GM20000 (cell line): ENCODE measurements around the gene HAPLN3.

Experiments used
- DNase-seq: peaks from one replicate; pipeline ENCODE4 v3.0.0; 2012; ENCODE audit warnings: low spot score
- CTCF ChIP-seq: IDR thresholded peaks from 2 replicates; pipeline ENCODE4 v1.5.1; 2012; ENCODE audit warnings: mild to moderate bottlenecking, control low read depth; ENCODE audit errors: extremely low read depth, missing control alignments

Gene HAPLN3

GRCh38 chr15:88866295-88866881 lies 29.0 kb downstream of the HAPLN3 start:
- no peak for DNase-seq
- no peak for TF ChIP-seq CTCF

DNA sequence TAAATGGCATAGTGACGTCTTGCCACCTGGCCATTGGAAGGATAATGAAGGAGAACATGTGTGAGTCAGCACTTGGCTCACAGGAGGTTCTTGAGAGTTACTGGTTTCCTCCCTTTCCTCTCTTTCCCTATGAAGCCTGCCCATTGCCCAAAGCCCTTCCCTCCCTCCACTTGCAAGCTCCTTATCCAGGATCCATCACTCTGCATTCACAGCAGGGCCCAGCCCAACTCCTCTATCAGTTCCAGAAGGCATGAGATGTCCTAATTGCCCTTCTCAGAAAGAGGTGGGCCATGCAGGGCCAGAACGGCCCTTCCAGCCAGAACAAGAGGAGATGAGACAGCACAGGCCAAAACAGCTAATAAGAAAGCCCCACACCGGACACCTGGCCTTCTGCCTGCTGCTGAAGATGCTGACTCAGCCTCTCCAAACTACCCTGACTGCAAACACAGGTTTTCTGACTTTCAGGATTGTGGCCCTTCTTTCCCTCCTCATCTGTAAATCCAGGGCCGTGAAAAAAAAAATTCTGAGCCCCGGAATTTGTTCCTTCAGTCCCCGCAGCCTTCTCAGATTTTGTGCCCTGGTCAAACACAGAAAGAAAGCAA lies 29.7 kb downstream of the HAPLN3 start:
- DNase-seq = no peak
- no peak for TF ChIP-seq CTCF

GRCh38 chr15:88864861-88865497 lies 30.4 kb downstream of the HAPLN3 start:
- DNase-seq = no peak

GRCh38 chr15:88863412-88863811 lies 31.9 kb downstream of the HAPLN3 start:
- TF ChIP-seq CTCF = no peak

More at GRCh38 chr15:88864861-88865497, 30.4 kb downstream of the HAPLN3 start:
- TF ChIP-seq CTCF = no peak

DNA sequence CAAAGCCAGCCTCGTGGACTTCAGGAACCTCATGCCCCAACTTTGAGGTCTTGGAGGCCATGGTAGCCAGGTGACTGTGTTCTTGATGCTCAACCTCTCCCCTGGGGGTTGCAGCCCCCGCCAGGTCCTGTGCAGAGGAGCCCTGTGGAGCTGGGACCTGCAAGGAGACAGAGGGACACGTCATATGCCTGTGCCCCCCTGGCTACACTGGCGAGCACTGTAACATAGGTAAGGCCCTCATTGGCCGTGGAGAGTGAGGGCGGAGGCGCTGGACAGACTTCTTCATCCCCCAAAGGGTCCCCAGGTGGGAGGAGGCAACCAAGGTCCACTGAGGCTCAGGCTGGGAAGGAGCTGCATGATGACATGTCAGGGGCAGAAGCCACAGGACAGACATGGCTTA lies 35.1 kb downstream of the HAPLN3 start:
- no peak for DNase-seq
- TF ChIP-seq CTCF = no peak

More at GRCh38 chr15:88863412-88863811, 31.9 kb downstream of the HAPLN3 start:
- no peak for DNase-seq

DNA sequence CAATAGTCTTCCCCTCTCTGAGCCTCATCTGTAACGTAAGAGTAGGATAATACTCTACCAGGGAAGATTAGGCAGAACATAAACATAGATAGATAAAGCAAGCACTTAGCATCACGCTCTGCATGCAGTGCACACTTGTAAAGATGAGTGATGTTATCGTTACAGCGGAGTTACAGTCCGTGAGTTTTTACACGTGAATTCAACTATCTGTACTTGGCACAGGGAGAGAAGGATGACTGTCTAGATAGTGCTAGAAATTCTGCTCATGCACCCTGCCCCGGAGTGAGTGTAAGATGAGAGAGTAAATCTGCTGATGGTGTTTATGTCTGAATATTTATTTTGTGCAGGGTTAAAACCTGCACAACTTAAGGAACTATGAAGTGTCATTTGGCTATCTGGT lies 35.8 kb downstream of the HAPLN3 start:
- no peak for DNase-seq
- no peak for TF ChIP-seq CTCF

- DNase-seq = no peak
- no peak for TF ChIP-seq CTCF
Observed at GRCh38 chr15:88858934-88859333, 36.4 kb downstream of the HAPLN3 start.
